Activated CD4-positive, alpha-beta memory T cell treated with anti-CD3 and anti-CD28 coated beads for 36 hours (primary cell): ENCODE measurements around the gene NNMT. TPM values are rescaled to one million over a fixed set of nuclear protein-coding genes. Genes with fewer than 3 reads are reported as not detected.

Source experiments
- total RNA-seq, 2 experiments: library from RNA; stranded (reverse); gene quantifications; one replicate each; pipeline ENCODE4 v1.2.3, GENCODE V29; 2021

The NNMT gene
- total RNA-seq, 2 experiments from 2014 or later = not detected

Other genes with a start within 250 kb of the NNMT start
- 1 to 10 TPM; 7.7 to 9.7 TPM for gene ZBTB16, start 236.7 kb upstream of the NNMT start, total RNA-seq
- gene C11orf71, start 104.1 kb downstream of the NNMT start, total RNA-seq = 1 to 10 TPM; 5.0 to 5.5 TPM
- 10 to 100 TPM; 44.0 to 45.4 TPM for gene RBM7, start 104.3 kb downstream of the NNMT start, total RNA-seq
- 10 to 100 TPM; 60.1 to 62.0 TPM for gene REXO2, start 143.1 kb downstream of the NNMT start, total RNA-seq